Karpas-422 (cell line): ENCODE results near the gene MAGI1. TPM values are rescaled to one million over a fixed set of nuclear protein-coding genes. Genes with fewer than 3 reads are reported as not detected.

Source experiments
- DNase-seq: peaks from one replicate; pipeline ENCODE4 v3.0.0-alpha.2; 2015
- H2AFZ ChIP-seq: fragments of 200-600 bp; sonication (generic); 2 replicates; pipeline ENCODE4 v1.6.1; 2014; ENCODE audit warnings: antibody characterized with exemption, low read length, mixed read lengths
- H3K27ac ChIP-seq: fragments of 200-600 bp; sonication (generic); 2 replicates; pipeline ENCODE4 v1.5.1; 2014; ENCODE audit warnings: mild to moderate bottlenecking, low read length, moderate library complexity
- H3K27me3 ChIP-seq: fragments of 200-600 bp; sonication (generic); 2 replicates; pipeline ENCODE4 v1.6.1; 2014; ENCODE audit warnings: low read length, mixed read lengths
- H3K36me3 ChIP-seq: fragments of 200-600 bp; sonication (generic); 2 replicates; pipeline ENCODE4 v1.6.1; 2014; ENCODE audit warnings: low read length, mixed read lengths; ENCODE audit not compliant: insufficient read depth
- H3K4me1 ChIP-seq: fragments of 200-600 bp; sonication (generic); 2 replicates; pipeline ENCODE4 v1.6.1; 2014; ENCODE audit warnings: mild to moderate bottlenecking, low read length, mixed read lengths
- H3K4me2 ChIP-seq: fragments of 200-600 bp; sonication (generic); 2 replicates; pipeline ENCODE4 v1.6.1; 2014; ENCODE audit warnings: low read length, low read depth, mild to moderate bottlenecking; ENCODE audit not compliant: poor library complexity, severe bottlenecking
- H3K4me3 ChIP-seq: fragments of 200-600 bp; sonication (generic); 2 replicates; pipeline ENCODE4 v1.5.1; 2014; ENCODE audit warnings: mild to moderate bottlenecking, antibody characterized with exemption, low read length, mixed read lengths
- H3K79me2 ChIP-seq: fragments of 200-600 bp; sonication (generic); 2 replicates; pipeline ENCODE4 v1.6.1; 2014; ENCODE audit warnings: mild to moderate bottlenecking, low read length, mixed read lengths
- H3K9ac ChIP-seq: fragments of 200-600 bp; sonication (generic); 2 replicates; pipeline ENCODE4 v1.6.0; 2014; ENCODE audit warnings: low read length
- H3K9me2 ChIP-seq: fragments of 200-600 bp; sonication (generic), shearing (Covaris generic); replicated peaks from 2 replicates; pipeline ENCODE4 v1.6.0; 2014; ENCODE audit warnings: mild to moderate bottlenecking, low read length, moderate library complexity; ENCODE audit not compliant: insufficient read depth
- H3K9me3 ChIP-seq: fragments of 300-700, 200-600 bp; sonication (generic); 2 replicates; pipeline ENCODE4 v1.6.1; 2014; ENCODE audit warnings: low read length, mixed read lengths
- H4K20me1 ChIP-seq: fragments of 200-600 bp; sonication (generic); 2 replicates; pipeline ENCODE4 v1.6.1; 2014; ENCODE audit warnings: mild to moderate bottlenecking, antibody characterized with exemption, low read length, low read depth; ENCODE audit not compliant: insufficient read depth
- total RNA-seq: library from RNA; depleted of rRNA; stranded (reverse); fragments of >200 nt; shearing (Covaris generic); gene quantifications from 2 replicates; pipeline ENCODE4 v1.2.3, GENCODE V29; 2014; ENCODE audit warnings: low replicate concordance

MAGI1 gene
- total RNA-seq, 1 experiment from 2014 or later = 0.71 TPM

GRCh38 chr3:65583188-65583587 lies 455.5 kb downstream of the MAGI1 start:
- Histone ChIP-seq H2AFZ (no peak overlapping the region), H3K27ac (no peak overlapping the region), H3K79me2 (no peaks in the 10 kb centered on the region), H3K9me2 (no peaks in the 10 kb centered on the region), H3K9me3 (no peaks in the 10 kb centered on the region), H3K9ac (no peak overlapping the region), H3K4me3 (no peak overlapping the region), H3K27me3 (no peaks in the 10 kb centered on the region), H3K4me1 (0 out of 2 replicates have a peak, but pooled peaks cover 3% of the 10 kb centered on the region), H3K36me3 (no peaks in the 10 kb centered on the region), H4K20me1 (no peaks in the 10 kb centered on the region), H3K4me2 (no peak overlapping the region)
- no peak for DNase-seq

GRCh38 chr3:65582012-65582717 lies 456.6 kb downstream of the MAGI1 start:
- Histone ChIP-seq H3K9ac (no peak overlapping the region), H4K20me1 (no peaks in the 10 kb centered on the region), H2AFZ (no peak overlapping the region), H3K4me2 (no peak overlapping the region), H3K36me3 (no peaks in the 10 kb centered on the region), H3K27me3 (no peaks in the 10 kb centered on the region), H3K9me3 (no peaks in the 10 kb centered on the region), H3K79me2 (no peaks in the 10 kb centered on the region), H3K4me3 (no peak overlapping the region), H3K27ac (no peak overlapping the region), H3K9me2 (no peaks in the 10 kb centered on the region), H3K4me1 (0 out of 2 replicates have a peak, but pooled peaks cover 3% of the 10 kb centered on the region)
- no peak for DNase-seq

- Histone ChIP-seq H3K27me3 (no peaks in the 10 kb centered on the region), H3K9me3 (no peaks in the 10 kb centered on the region), H2AFZ (no peak overlapping the region), H3K9me2 (no peaks in the 10 kb centered on the region), H3K4me1 (0 out of 2 replicates have a peak, but pooled peaks cover 3% of the 10 kb centered on the region), H3K4me3 (no peak overlapping the region), H3K79me2 (no peaks in the 10 kb centered on the region), H3K36me3 (no peaks in the 10 kb centered on the region), H3K4me2 (no peak overlapping the region), H3K27ac (no peak overlapping the region), H4K20me1 (no peaks in the 10 kb centered on the region), H3K9ac (no peak overlapping the region)
- DNase-seq = peak; percentile 42
Measured at GRCh38 chr3:65581313-65581712, 457.4 kb downstream of the MAGI1 start.

GRCh38 chr3:65578861-65579260 lies 459.9 kb downstream of the MAGI1 start:
- Histone ChIP-seq H3K9me3 (no peaks in the 10 kb centered on the region), H2AFZ (no peak overlapping the region), H3K4me1 (0 out of 2 replicates have a peak, but pooled peaks cover 3% of the 10 kb centered on the region), H3K4me3 (no peak overlapping the region), H3K27ac (no peak overlapping the region), H3K9me2 (no peaks in the 10 kb centered on the region), H3K36me3 (no peaks in the 10 kb centered on the region), H3K79me2 (no peaks in the 10 kb centered on the region), H3K9ac (no peak overlapping the region), H3K4me2 (no peak overlapping the region), H3K27me3 (no peaks in the 10 kb centered on the region), H4K20me1 (no peaks in the 10 kb centered on the region)
- no peak for DNase-seq

GRCh38 chr3:65577843-65578430 lies 460.8 kb downstream of the MAGI1 start:
- Histone ChIP-seq H3K27me3 (no peaks in the 10 kb centered on the region), H3K79me2 (no peaks in the 10 kb centered on the region), H3K9ac (no peak overlapping the region), H3K9me3 (no peaks in the 10 kb centered on the region), H3K4me3 (no peak overlapping the region), H2AFZ (no peak overlapping the region), H3K4me2 (no peak overlapping the region), H3K4me1 (0 out of 2 replicates have a peak, but pooled peaks cover 3% of the 10 kb centered on the region), H3K9me2 (no peaks in the 10 kb centered on the region), H4K20me1 (no peaks in the 10 kb centered on the region), H3K27ac (no peak overlapping the region), H3K36me3 (no peaks in the 10 kb centered on the region)
- no peak for DNase-seq

GRCh38 chr3:65576966-65577365 lies 461.8 kb downstream of the MAGI1 start:
- H3K36me3 ChIP-seq = no peaks in the 10 kb centered on the region
- H3K9me3 ChIP-seq = no peaks in the 10 kb centered on the region
- no peak for DNase-seq
- no peak overlapping the region for H2AFZ ChIP-seq
- no peaks in the 10 kb centered on the region for H3K27me3 ChIP-seq
- no peak overlapping the region for H3K9ac ChIP-seq
- no peak overlapping the region for H3K27ac ChIP-seq
- no peaks in the 10 kb centered on the region for H3K9me2 ChIP-seq
- H3K79me2 ChIP-seq = no peaks in the 10 kb centered on the region
- H3K4me2 ChIP-seq = no peak overlapping the region
- H4K20me1 ChIP-seq = no peaks in the 10 kb centered on the region
- no peak overlapping the region for H3K4me3 ChIP-seq
- 0 out of 2 replicates have a peak, but pooled peaks cover 3% of the 10 kb centered on the region for H3K4me1 ChIP-seq

GRCh38 chr3:65576228-65576627 lies 462.5 kb downstream of the MAGI1 start:
- Histone ChIP-seq H2AFZ (no peak overlapping the region), H3K4me3 (no peak overlapping the region), H3K4me1 (0 out of 2 replicates have a peak, but pooled peaks cover 3% of the 10 kb centered on the region), H3K9me2 (no peaks in the 10 kb centered on the region), H4K20me1 (no peaks in the 10 kb centered on the region), H3K27me3 (no peaks in the 10 kb centered on the region), H3K9ac (no peak overlapping the region), H3K27ac (no peak overlapping the region), H3K36me3 (no peaks in the 10 kb centered on the region), H3K4me2 (no peak overlapping the region), H3K9me3 (no peaks in the 10 kb centered on the region), H3K79me2 (no peaks in the 10 kb centered on the region)
- DNase-seq = no peak

GRCh38 chr3:65575376-65575840 lies 463.3 kb downstream of the MAGI1 start:
- Histone ChIP-seq H3K4me1 (no peaks in the 10 kb centered on the region), H3K4me2 (no peak overlapping the region), H3K36me3 (no peaks in the 10 kb centered on the region), H2AFZ (no peak overlapping the region), H3K79me2 (no peaks in the 10 kb centered on the region), H3K4me3 (no peak overlapping the region), H3K27ac (no peak overlapping the region), H3K27me3 (no peaks in the 10 kb centered on the region), H3K9ac (no peak overlapping the region), H3K9me2 (no peaks in the 10 kb centered on the region), H3K9me3 (no peaks in the 10 kb centered on the region), H4K20me1 (no peaks in the 10 kb centered on the region)
- DNase-seq = no peak
